T47D (cell line): ENCODE measurements around the gene GPRC5D.

Experiments
- DNase-seq, 2 experiments: peaks; one replicate each; pipeline versions ENCODE4 v3.0.0 to v3.0.0-alpha.2; 2011 to 2012; ENCODE audit warnings: low read depth in 1 of 2, low spot score in 1 of 2
- JUND ChIP-seq: IDR thresholded peaks from 2 replicates; pipeline ENCODE4 v1.6.1; 2012; ENCODE audit warnings: low read depth
- in situ Hi-C: cut with HindIII; loops from 2 replicates; pipeline ENCODE4 v1.10.0; 2016; ENCODE audit warnings: low sequenced_read_pairs, low pct_unique_long_range_greater_than_20kb

GPRC5D gene

GRCh38 chr12:12974211-12974610, 22.2 kb upstream of the GPRC5D start:
- TF ChIP-seq JUND: no peak
- DNase-seq: no peak
- in situ Hi-C loops: no loop called here

GRCh38 chr12:12973019-12973418, 21.0 kb upstream of the GPRC5D start:
- no peak for TF ChIP-seq JUND
- in situ Hi-C loops: no loop called here
- no peak for DNase-seq

- DNase-seq: no peak
- TF ChIP-seq JUND: no peak
- in situ Hi-C loops: no loop called here
These were observed 13.9 kb upstream of the GPRC5D start for GRCh38 chr12:12965836-12966235.

- in situ Hi-C loops: no loop called here
- no peak for DNase-seq
- TF ChIP-seq JUND: no peak
These were observed 12.3 kb upstream of the GPRC5D start for GRCh38 chr12:12964255-12964654.

GRCh38 chr12:12960639-12961209, 8.8 kb upstream of the GPRC5D start:
- in situ Hi-C loops: no loop called here
- no peak for DNase-seq
- no peak for TF ChIP-seq JUND

GRCh38 chr12:12958886-12959285, 6.9 kb upstream of the GPRC5D start:
- in situ Hi-C loops: no loop called here
- no peak for TF ChIP-seq JUND
- no peak for DNase-seq

GRCh38 chr12:12954878-12955625, 3.1 kb upstream of the GPRC5D start:
- in situ Hi-C loops: no loop called here
- DNase-seq: no peak
- no peak for TF ChIP-seq JUND

- DNase-seq: no peak
- in situ Hi-C loops: no loop called here
These were observed 2.4 kb upstream of the GPRC5D start for GRCh38 chr12:12954356-12954755.

GRCh38 chr12:12951504-12951903, 466 bp downstream of the GPRC5D start:
- TF ChIP-seq JUND: no peak
- in situ Hi-C loops: no loop called here
- DNase-seq: no peak

More at GRCh38 chr12:12954356-12954755, 2.4 kb upstream of the GPRC5D start:
- TF ChIP-seq JUND: no peak

- no peak for DNase-seq
- in situ Hi-C loops: no loop called here
- no peak for TF ChIP-seq JUND
These were observed 4.1 kb downstream of the GPRC5D start for GRCh38 chr12:12947902-12948301.

GRCh38 chr12:12946686-12947355, 5.1 kb downstream of the GPRC5D start:
- DNase-seq: no peak
- in situ Hi-C loops: no loop called here
- no peak for TF ChIP-seq JUND

- no peak for TF ChIP-seq JUND
- DNase-seq: no peak
- in situ Hi-C loops: no loop called here
These were observed 6.4 kb downstream of the GPRC5D start for GRCh38 chr12:12945591-12945990.

GRCh38 chr12:12943586-12944260, 8.2 kb downstream of the GPRC5D start:
- in situ Hi-C loops: no loop called here
- no peak for TF ChIP-seq JUND
- no peak for DNase-seq
